HepG2 (cell line): ENCODE results near the gene MTMR8.

Experiments
- EZH2 ChIP-seq: conservative IDR thresholded peaks from 2 replicates; pipeline ENCODE4 v1.6.1; 2012; ENCODE audit warnings: mild to moderate bottlenecking, low read depth, low read length, moderate library complexity
- GABPB1 ChIP-seq: IDR thresholded peaks from 2 replicates; pipeline ENCODE4 v1.6.1; 2016; ENCODE audit warnings: mild to moderate bottlenecking, missing genetic modification reagents, moderate library complexity, missing compliant biosample characterization
- MAX ChIP-seq: IDR thresholded peaks from 2 replicates; pipeline ENCODE4 v1.6.1; 2012; ENCODE audit warnings: inconsistent platforms
- MXI1 ChIP-seq: IDR thresholded peaks from 3 replicates; pipeline ENCODE4 v1.6.1; 2012; ENCODE audit warnings: low read depth, low read length, inconsistent platforms, borderline replicate concordance
- NR3C1 ChIP-seq: sonication (generic); formaldehyde crosslinking; IDR thresholded peaks from 2 replicates; pipeline ENCODE4 v1.4.0; 2020; ENCODE audit warnings: missing genetic modification reagents
- NRL ChIP-seq: sonication (generic); formaldehyde crosslinking; IDR thresholded peaks from 2 replicates; pipeline ENCODE4 v1.5.0; 2020; ENCODE audit warnings: missing genetic modification reagents, mild to moderate bottlenecking, moderate library complexity, borderline replicate concordance
- POLR2A ChIP-seq, 2 experiments: IDR thresholded peaks; 2 replicates each; pipeline ENCODE4 v1.6.1; 2011; ENCODE audit warnings: low read depth in 2 of 2, low read length in 2 of 2, mild to moderate bottlenecking in 1 of 2, moderate library complexity in 1 of 2; ENCODE audit not compliant: insufficient read depth in 1 of 2
- POLR2AphosphoS2 ChIP-seq: IDR thresholded peaks from 2 replicates; pipeline ENCODE4 v1.6.1; 2011; ENCODE audit warnings: low read depth, low read length, improper control_type of control experiment
- RAD21 ChIP-seq: fragments of 450-650 bp; formaldehyde crosslinking; IDR thresholded peaks from 2 replicates; pipeline ENCODE4 v1.5.0; 2020; ENCODE audit warnings: mild to moderate bottlenecking
- TERF1 ChIP-seq: sonication (generic); formaldehyde crosslinking; IDR thresholded peaks from 2 replicates; pipeline ENCODE4 v1.8.0; 2022; ENCODE audit warnings: mild to moderate bottlenecking, missing genetic modification reagents, moderate library complexity
- XBP1 ChIP-seq: sonication (generic); formaldehyde crosslinking; IDR thresholded peaks from 2 replicates; pipeline ENCODE4 v1.5.0; 2020; ENCODE audit warnings: missing genetic modification reagents
- ZNF280D ChIP-seq: sonication (generic); formaldehyde crosslinking; IDR thresholded peaks from 2 replicates; pipeline ENCODE4 v1.5.1; 2020; ENCODE audit warnings: mild to moderate bottlenecking, missing genetic modification reagents
- TF ChIP-seq, protein P1 (sequence below): sonication (generic); formaldehyde crosslinking; IDR thresholded peaks from 2 replicates; pipeline ENCODE4 v1.8.0; 2022; ENCODE audit warnings: missing genetic modification reagents, mild to moderate bottlenecking, moderate library complexity, borderline replicate concordance
- TF ChIP-seq, protein P2 (sequence below): sonication (generic); formaldehyde crosslinking; IDR thresholded peaks from 2 replicates; pipeline ENCODE4 v1.5.0; 2020; ENCODE audit warnings: mild to moderate bottlenecking, missing genetic modification reagents, moderate library complexity

DNA sequence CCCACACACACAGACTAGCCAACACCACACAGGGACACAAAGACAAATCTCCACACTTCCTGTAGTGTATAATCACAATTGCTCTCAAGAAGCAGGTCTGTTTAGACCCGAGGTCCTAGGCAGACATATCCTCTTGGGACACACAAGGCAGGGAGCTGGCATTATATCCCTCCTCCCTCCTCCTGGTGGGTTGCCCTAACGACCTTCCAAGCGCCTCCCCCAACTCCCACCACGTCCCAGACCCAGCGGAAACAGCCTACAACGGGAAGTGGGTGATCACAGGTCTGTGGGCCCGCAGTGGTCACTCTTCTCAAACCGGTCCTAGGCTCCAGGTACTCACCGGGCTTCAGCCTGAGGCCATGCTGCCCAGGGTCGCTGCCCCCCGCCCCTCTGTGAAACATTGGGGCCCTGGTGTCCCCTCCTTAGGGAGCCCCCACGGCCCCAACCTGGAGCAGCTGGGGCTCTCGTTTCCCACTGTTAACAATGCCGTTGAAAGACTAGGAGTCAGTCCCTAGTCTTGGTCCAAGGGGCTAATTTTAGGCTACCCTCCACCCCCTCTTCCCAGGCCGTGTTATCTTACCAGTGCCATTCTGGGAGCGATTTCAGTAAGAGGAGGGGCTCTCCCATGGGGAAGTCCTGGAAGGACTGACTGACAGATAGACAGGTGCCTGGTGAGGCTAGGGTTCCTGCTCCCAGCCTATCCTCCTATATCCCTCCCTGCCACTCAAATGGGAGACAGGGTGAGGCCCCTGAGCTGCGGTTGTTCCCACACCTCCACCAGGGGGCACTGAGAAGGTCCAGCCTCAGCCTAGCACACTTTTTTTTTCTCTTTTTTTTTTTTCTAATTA lies 164.9 kb downstream of the MTMR8 start, which contains the start of gene ASB12:
- no peak for TF ChIP-seq EZH2
- no peak for TF ChIP-seq MAX
- no peak for TF ChIP-seq RAD21 (CRISPR knock-in tag)
- TF ChIP-seq GABPB1 (CRISPR knock-in tag) = no peak
- TF ChIP-seq, protein P1, sequence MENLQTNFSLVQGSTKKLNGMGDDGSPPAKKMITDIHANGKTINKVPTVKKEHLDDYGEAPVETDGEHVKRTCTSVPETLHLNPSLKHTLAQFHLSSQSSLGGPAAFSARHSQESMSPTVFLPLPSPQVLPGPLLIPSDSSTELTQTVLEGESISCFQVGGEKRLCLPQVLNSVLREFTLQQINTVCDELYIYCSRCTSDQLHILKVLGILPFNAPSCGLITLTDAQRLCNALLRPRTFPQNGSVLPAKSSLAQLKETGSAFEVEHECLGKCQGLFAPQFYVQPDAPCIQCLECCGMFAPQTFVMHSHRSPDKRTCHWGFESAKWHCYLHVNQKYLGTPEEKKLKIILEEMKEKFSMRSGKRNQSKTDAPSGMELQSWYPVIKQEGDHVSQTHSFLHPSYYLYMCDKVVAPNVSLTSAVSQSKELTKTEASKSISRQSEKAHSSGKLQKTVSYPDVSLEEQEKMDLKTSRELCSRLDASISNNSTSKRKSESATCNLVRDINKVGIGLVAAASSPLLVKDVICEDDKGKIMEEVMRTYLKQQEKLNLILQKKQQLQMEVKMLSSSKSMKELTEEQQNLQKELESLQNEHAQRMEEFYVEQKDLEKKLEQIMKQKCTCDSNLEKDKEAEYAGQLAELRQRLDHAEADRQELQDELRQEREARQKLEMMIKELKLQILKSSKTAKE (CRISPR knock-in tag) = no peak
- no peak for TF ChIP-seq ZNF280D
- no peak for TF ChIP-seq POLR2A (IDR thresholded peaks at IDR 0.05; ENCODE audit: insufficient read depth in 1 of 2, low read depth in 2 of 2, low read length in 2 of 2)
- TF ChIP-seq, protein P2, sequence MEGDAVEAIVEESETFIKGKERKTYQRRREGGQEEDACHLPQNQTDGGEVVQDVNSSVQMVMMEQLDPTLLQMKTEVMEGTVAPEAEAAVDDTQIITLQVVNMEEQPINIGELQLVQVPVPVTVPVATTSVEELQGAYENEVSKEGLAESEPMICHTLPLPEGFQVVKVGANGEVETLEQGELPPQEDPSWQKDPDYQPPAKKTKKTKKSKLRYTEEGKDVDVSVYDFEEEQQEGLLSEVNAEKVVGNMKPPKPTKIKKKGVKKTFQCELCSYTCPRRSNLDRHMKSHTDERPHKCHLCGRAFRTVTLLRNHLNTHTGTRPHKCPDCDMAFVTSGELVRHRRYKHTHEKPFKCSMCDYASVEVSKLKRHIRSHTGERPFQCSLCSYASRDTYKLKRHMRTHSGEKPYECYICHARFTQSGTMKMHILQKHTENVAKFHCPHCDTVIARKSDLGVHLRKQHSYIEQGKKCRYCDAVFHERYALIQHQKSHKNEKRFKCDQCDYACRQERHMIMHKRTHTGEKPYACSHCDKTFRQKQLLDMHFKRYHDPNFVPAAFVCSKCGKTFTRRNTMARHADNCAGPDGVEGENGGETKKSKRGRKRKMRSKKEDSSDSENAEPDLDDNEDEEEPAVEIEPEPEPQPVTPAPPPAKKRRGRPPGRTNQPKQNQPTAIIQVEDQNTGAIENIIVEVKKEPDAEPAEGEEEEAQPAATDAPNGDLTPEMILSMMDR (CRISPR knock-in tag) = no peak
- no peak for TF ChIP-seq MXI1
- no peak for TF ChIP-seq POLR2AphosphoS2
- no peak for TF ChIP-seq NRL (CRISPR knock-in tag)
- TF ChIP-seq XBP1 (CRISPR knock-in tag) = no peak
- no peak for TF ChIP-seq TERF1 (CRISPR knock-in tag)
- no peak for TF ChIP-seq NR3C1
